Activated CD4-positive, alpha-beta memory T cell treated with anti-CD3 and anti-CD28 coated beads, Interleukin-2, amount 10 ng/mL, durations not matched to agents 7 days and 5 days (primary cell): ENCODE measurements around the gene CIITA. TPM values are rescaled to one million over a fixed set of nuclear protein-coding genes. Genes with fewer than 3 reads are reported as not detected.

Experiments used
- CTCF ChIA-PET: fragments of 350-600 bp; sonication (Branson Sonifier 250); formaldehyde crosslinking; loops from one replicate; lab custom pipeline; 2021; ENCODE audit warnings: antibody characterized with exemption, inconsistent platforms; lab: Charles Lee
- POLR2A ChIA-PET: fragments of 350-600 bp; sonication (Branson Sonifier 250); formaldehyde crosslinking; loops from one replicate; lab custom pipeline; 2021; ENCODE audit warnings: antibody characterized with exemption; lab: Charles Lee
- DNase-seq: peaks from one replicate; pipeline ENCODE4 v3.0.0-alpha.2; 2020
- H3K27ac Mint-ChIP-seq: one replicate; pipeline ENCODE4 v1.8.0; 2021; ENCODE audit warnings: mild to moderate bottlenecking, mixed read lengths
- H3K27me3 Mint-ChIP-seq: one replicate; pipeline ENCODE4 v1.8.0; 2021; ENCODE audit warnings: mixed read lengths
- H3K36me3 Mint-ChIP-seq: one replicate; pipeline ENCODE4 v1.8.0; 2021; ENCODE audit warnings: low read depth, mixed read lengths
- H3K4me1 Mint-ChIP-seq: one replicate; pipeline ENCODE4 v1.8.0; 2021; ENCODE audit warnings: mixed read lengths
- H3K4me3 Mint-ChIP-seq: one replicate; pipeline ENCODE4 v1.8.0; 2021; ENCODE audit warnings: mild to moderate bottlenecking, mixed read lengths
- H3K9me3 Mint-ChIP-seq: one replicate; pipeline ENCODE4 v1.8.0; 2021; ENCODE audit warnings: mixed read lengths
- total RNA-seq, 2 experiments: library from RNA; stranded (reverse); gene quantifications; one replicate each; pipeline ENCODE4 v1.2.3, GENCODE V29; 2021

Gene CIITA
- total RNA-seq, 2 experiments from 2014 or later = 48.5 to 48.9 TPM

DNA sequence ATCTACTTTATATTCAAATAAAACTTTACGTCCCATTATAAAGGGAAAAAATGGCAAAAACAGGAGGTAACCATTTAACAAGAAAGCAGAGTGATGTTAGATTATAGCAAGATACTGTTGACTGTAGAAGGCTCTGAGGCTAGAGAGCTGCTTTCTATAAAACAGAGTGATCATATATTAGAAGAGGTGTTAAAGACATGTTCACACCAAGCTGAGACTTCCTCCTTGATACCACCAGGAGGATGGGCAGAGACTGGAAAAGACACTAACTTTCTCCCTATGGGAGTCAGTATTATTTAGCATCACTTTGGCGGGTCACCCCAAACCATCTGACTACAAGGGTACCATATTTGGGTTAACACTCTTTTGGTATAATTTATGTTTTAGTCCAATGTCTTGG is 687 bp upstream of the CIITA start:
- CTCF ChIA-PET = interaction anchor here (1.0 to 1.7 kb wide), 6 partner anchors 38 to 136 kb away, joined by 3 to 7 read pairs (median 4); partner anchors contain the start of gene DEXI
- Mint-ChIP-seq H3K4me3 (peak overlapping the region; percentile 96), H3K4me1 (peaks cover 93% of the 10 kb centered on the region), H3K27ac (peak overlapping the region; percentile 87), H3K27me3 (no peaks in the 10 kb centered on the region), H3K36me3 (peaks cover 16% of the 10 kb centered on the region), H3K9me3 (no peaks in the 10 kb centered on the region)
- POLR2A ChIA-PET = interaction anchor here (0.9 to 3.6 kb wide), 11 partner anchors 8 to 921 kb away, joined by 3 to 44 read pairs (median 6); partner anchors contain the start of genes DEXI, NUBP1, SOCS1 and ZC3H7A
- no peak for DNase-seq

DNA sequence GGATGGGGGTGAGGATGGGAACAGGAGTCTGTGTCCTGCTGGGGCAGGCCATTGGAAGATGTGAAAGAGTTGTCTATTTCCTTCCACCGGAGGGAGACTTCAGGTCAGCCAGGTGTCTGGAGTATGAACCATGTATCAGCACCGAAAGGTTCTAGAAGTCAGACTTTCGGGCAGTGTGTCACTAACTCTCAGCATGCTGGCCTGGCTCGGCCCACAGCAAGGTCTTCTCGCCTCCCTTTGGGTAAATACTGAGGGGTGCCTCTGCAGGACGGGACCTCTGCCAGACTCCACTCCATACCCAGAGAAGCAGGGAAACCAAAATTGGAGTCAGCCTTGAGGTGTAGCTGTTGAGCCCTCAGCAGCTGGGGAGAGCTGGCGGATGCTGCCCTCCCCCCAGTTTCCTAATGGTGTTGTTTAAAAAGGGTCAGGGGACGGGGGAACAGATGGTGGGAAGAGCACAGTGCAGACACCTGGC is 507 bp downstream of the CIITA start:
- CTCF ChIA-PET = interaction anchor here (0.7 to 3.0 kb wide), 11 partner anchors 10 to 137 kb away, joined by 3 to 13 read pairs (median 4); partner anchors contain the start of gene NUBP1
- H3K27me3 Mint-ChIP-seq = no peaks in the 10 kb centered on the region
- peaks cover 22% of the 10 kb centered on the region for H3K36me3 Mint-ChIP-seq
- no peaks in the 10 kb centered on the region for H3K9me3 Mint-ChIP-seq
- H3K4me3 Mint-ChIP-seq = peak overlapping the region; percentile 96
- no peak for DNase-seq
- peaks cover 92% of the 10 kb centered on the region for H3K4me1 Mint-ChIP-seq
- POLR2A ChIA-PET = interaction anchor here (0.7 to 3.6 kb wide), 15 partner anchors 9 to 378 kb away, joined by 3 to 44 read pairs (median 6); partner anchors contain the start of genes CLEC16A, DEXI, NUBP1 and SOCS1
- H3K27ac Mint-ChIP-seq = peak overlapping the region; percentile 87

DNA sequence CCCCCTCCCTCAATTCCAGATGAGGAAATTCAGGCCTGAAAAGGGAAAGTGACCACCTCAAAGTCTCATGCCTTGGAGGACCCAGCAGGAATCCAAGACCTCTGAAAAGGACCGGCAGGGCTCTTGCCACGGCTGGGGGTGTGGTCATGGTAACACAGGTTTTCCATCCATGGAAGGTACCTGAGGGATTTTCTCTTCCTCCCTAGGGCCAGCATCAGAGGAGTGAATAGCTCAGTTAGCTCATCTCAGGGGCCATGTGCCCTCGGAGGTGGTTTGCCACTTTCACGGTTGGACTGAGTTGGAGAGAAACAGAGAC is 1.3 kb downstream of the CIITA start:
- no peak for DNase-seq
- ChIA-PET POLR2A (interaction anchor here (0.9 to 3.6 kb wide), 13 partner anchors 9 to 174 kb away, joined by 3 to 44 read pairs (median 8); partner anchors contain the start of genes CLEC16A, DEXI and NUBP1), CTCF (interaction anchor here (0.7 to 3.0 kb wide), 11 partner anchors 10 to 134 kb away, joined by 3 to 13 read pairs (median 4); partner anchors contain the start of gene NUBP1)
- H3K4me1 Mint-ChIP-seq = peaks cover 86% of the 10 kb centered on the region
- no peaks in the 10 kb centered on the region for H3K27me3 Mint-ChIP-seq
- no peaks in the 10 kb centered on the region for H3K9me3 Mint-ChIP-seq
- H3K4me3 Mint-ChIP-seq = peak overlapping the region; percentile 96
- H3K27ac Mint-ChIP-seq = peak overlapping the region; percentile 87
- peaks cover 26% of the 10 kb centered on the region for H3K36me3 Mint-ChIP-seq

- no peaks in the 10 kb centered on the region for H3K27me3 Mint-ChIP-seq
- no peaks in the 10 kb centered on the region for H3K9me3 Mint-ChIP-seq
- peak overlapping the region; percentile 96 for H3K4me3 Mint-ChIP-seq
- H3K4me1 Mint-ChIP-seq = peaks cover 85% of the 10 kb centered on the region
- peaks cover 32% of the 10 kb centered on the region for H3K36me3 Mint-ChIP-seq
- peak; percentile 62 for DNase-seq
- CTCF ChIA-PET = interaction anchor here (0.7 to 3.0 kb wide), 11 partner anchors 10 to 142 kb away, joined by 3 to 13 read pairs (median 3); partner anchors contain the start of gene NUBP1
- POLR2A ChIA-PET = interaction anchor here (0.7 to 3.6 kb wide), 16 partner anchors 8 to 1201 kb away, joined by 3 to 44 read pairs (median 6); partner anchors contain the start of genes CLEC16A, DEXI and NUBP1
- H3K27ac Mint-ChIP-seq = peak overlapping the region; percentile 87
These were observed 1.9 kb downstream of the CIITA start for GRCh38 chr16:10878644-10879501.

GRCh38 chr16:10879681-10880589 is 2.9 kb downstream of the CIITA start:
- ChIA-PET POLR2A (interaction anchor here (0.9 to 3.4 kb wide), 8 partner anchors 7 to 1200 kb away, joined by 3 to 44 read pairs (median 9); partner anchors contain the start of gene NUBP1), CTCF (interaction anchor here (1.2 to 3.0 kb wide), 2 partner anchors 11 to 136 kb away, joined by 3 to 13 read pairs; partner anchors contain the start of gene NUBP1)
- Mint-ChIP-seq H3K4me3 (peak overlapping the region; percentile 96), H3K9me3 (no peaks in the 10 kb centered on the region), H3K4me1 (peaks cover 84% of the 10 kb centered on the region), H3K27ac (peak overlapping the region; percentile 70), H3K36me3 (peaks cover 41% of the 10 kb centered on the region), H3K27me3 (no peaks in the 10 kb centered on the region)
- no peak for DNase-seq

GRCh38 chr16:10880594-10881452 is 3.8 kb downstream of the CIITA start:
- peaks cover 84% of the 10 kb centered on the region for H3K4me1 Mint-ChIP-seq
- ChIA-PET POLR2A (interaction anchor here (1.0 to 2.5 kb wide), 2 partner anchors 10 to 28 kb away, joined by 3 to 12 read pairs; no protein-coding TSS in a partner anchor), CTCF (interaction anchor here (1.0 to 1.6 kb wide), 2 partner anchors 10 to 38 kb away, joined by 4 read pairs; no protein-coding TSS in a partner anchor)
- DNase-seq = no peak
- H3K4me3 Mint-ChIP-seq = peak overlapping the region; percentile 96
- H3K27me3 Mint-ChIP-seq = no peaks in the 10 kb centered on the region
- H3K27ac Mint-ChIP-seq = peak overlapping the region; percentile 70
- peaks cover 48% of the 10 kb centered on the region for H3K36me3 Mint-ChIP-seq
- no peaks in the 10 kb centered on the region for H3K9me3 Mint-ChIP-seq

DNA sequence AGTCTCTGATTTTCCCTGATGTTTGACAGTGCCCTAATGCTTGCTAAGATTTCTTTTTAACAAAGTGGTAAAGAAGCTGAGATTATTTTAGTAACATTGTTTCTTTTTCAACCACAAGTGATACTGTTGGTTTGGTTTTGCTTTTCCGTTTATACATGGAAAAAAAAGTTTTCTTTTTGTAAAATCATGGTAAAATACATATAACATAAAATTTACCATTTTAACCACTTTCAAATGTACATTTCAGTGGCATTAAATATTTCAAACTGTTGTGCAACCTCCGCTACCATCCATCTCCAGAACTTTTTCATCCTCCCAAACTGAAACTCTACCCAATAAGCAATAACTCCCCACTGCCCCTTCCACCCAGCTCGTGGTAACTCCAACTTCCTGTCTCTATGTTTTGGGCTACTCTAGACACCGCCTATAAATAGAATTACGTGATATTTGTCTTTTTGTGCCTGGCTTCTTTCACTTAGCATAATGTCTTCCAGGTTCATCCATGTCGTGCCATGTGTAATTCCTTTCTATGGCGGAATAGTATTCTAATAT is 4.6 kb downstream of the CIITA start:
- POLR2A ChIA-PET = interaction anchor here (1.0 to 2.5 kb wide), 2 partner anchors 10 to 28 kb away, joined by 3 to 12 read pairs; no protein-coding TSS in a partner anchor

GRCh38 chr16:10883004-10883403 is 6.0 kb downstream of the CIITA start:
- ChIA-PET POLR2A (interaction anchor here (1.5 to 1.8 kb wide), 2 partner anchors 13 to 139 kb away, joined by 4 read pairs; partner anchors contain the start of gene NUBP1), CTCF (interaction anchor here (0.6 to 3.1 kb wide), 3 partner anchors 32 to 144 kb away, joined by 3 to 11 read pairs (median 3); no protein-coding TSS in a partner anchor)
- Mint-ChIP-seq H3K9me3 (no peaks in the 10 kb centered on the region), H3K27me3 (no peaks in the 10 kb centered on the region), H3K4me1 (peaks cover 76% of the 10 kb centered on the region), H3K27ac (no peak overlapping the region), H3K4me3 (no peak overlapping the region), H3K36me3 (peaks cover 61% of the 10 kb centered on the region)
- no peak for DNase-seq

More for the DNA sequence above, 4.6 kb downstream of the CIITA start:
- Mint-ChIP-seq H3K36me3 (peaks cover 53% of the 10 kb centered on the region), H3K4me1 (peaks cover 83% of the 10 kb centered on the region), H3K4me3 (peak overlapping the region; percentile 96), H3K27ac (peak overlapping the region; percentile 70), H3K9me3 (no peaks in the 10 kb centered on the region), H3K27me3 (no peaks in the 10 kb centered on the region)
- no peak for DNase-seq
- CTCF ChIA-PET = interaction anchor here (1.0 to 1.6 kb wide), 2 partner anchors 10 to 37 kb away, joined by 4 read pairs; no protein-coding TSS in a partner anchor

GRCh38 chr16:10885246-10885645 is 8.2 kb downstream of the CIITA start:
- H3K9me3 Mint-ChIP-seq = no peaks in the 10 kb centered on the region
- H3K36me3 Mint-ChIP-seq = peaks cover 63% of the 10 kb centered on the region
- ChIA-PET CTCF (interaction anchor here (0.6 to 3.1 kb wide), 2 partner anchors 34 to 363 kb away, joined by 3 to 11 read pairs; no protein-coding TSS in a partner anchor), POLR2A (interaction anchor here (1.4 kb wide), 1 partner anchor 14 kb away, joined by 4 read pairs; no protein-coding TSS in a partner anchor)
- peaks cover 66% of the 10 kb centered on the region for H3K4me1 Mint-ChIP-seq
- H3K27ac Mint-ChIP-seq = no peak overlapping the region
- no peaks in the 10 kb centered on the region for H3K27me3 Mint-ChIP-seq
- no peak overlapping the region for H3K4me3 Mint-ChIP-seq
- no peak for DNase-seq

DNA sequence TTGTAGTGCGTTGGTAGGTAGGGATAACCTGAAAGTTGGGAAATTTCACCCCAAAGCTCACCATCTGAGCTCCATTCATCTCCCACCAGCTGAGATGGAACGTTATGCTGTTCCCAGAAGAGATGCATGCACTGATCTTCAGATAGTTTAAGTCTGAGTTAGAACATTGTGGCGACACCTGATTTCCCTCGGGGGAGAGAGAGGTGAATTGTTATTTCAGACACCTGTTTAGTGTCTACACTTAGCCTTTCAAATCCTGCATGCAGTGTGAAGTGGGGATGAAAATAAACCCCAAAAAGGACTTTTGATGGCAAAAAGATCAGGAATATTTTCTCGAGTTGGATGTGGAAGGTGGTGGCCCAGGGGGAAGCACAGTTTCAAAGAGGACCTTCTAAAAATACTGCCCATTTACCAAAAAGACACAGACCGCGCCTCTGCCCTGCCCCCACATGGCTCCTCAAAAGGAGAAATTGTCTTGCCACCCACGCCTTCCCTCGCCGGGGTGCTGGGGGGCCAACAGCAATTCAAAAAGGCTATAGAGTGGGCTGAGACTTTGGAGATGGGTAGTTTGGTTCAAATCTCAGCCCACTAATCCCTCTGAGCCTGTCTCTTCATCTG is 11.4 kb downstream of the CIITA start:
- Mint-ChIP-seq H3K27me3 (no peaks in the 10 kb centered on the region), H3K27ac (no peak overlapping the region), H3K4me1 (peaks cover 58% of the 10 kb centered on the region), H3K4me3 (no peak overlapping the region), H3K9me3 (no peaks in the 10 kb centered on the region), H3K36me3 (peaks cover 65% of the 10 kb centered on the region)
- CTCF ChIA-PET = no interaction called here
- DNase-seq = no peak
- POLR2A ChIA-PET = interaction anchor here (2.6 kb wide), 1 partner anchor 10 kb away, joined by 17 read pairs; the partner anchor contains the start of gene CIITA
